ENCODE data around the gene UST. TPM values are rescaled to one million over a fixed set of nuclear protein-coding genes. Genes with fewer than 3 reads are reported as not detected.
"Not testable (repeated sequence)": the region's sequence is repeated elsewhere in the genome, so short reads cannot be mapped to it uniquely, and the experiment has no call there.

Gene UST
- total RNA-seq, 2 donors from 2014 or later, result 1.1 to 2.7 TPM

GRCh38 chr6:148776321-148777308 is 29.8 kb downstream of the UST start:
- Histone ChIP-seq H3K36me3 (no peaks in the 10 kb centered on the region), H3K27ac (no peak overlapping the region)
- DNase-seq, result no peak

GRCh38 chr6:148779142-148779562 is 32.3 kb downstream of the UST start:
- no peak overlapping the region for H3K4me3 ChIP-seq
- H3K27me3 ChIP-seq, result no peaks in the 10 kb centered on the region
- TF ChIP-seq CTCF (IDR thresholded peaks at IDR 0.05), result no peak
- DNase-seq, result no peak
- no peak overlapping the region for H3K9ac ChIP-seq (ENCODE audit: low read depth in 2 of 2, low read length in 2 of 2)
- intact Hi-C loops (cut with DNase I), result no loop called here
- no peaks in the 10 kb centered on the region for H3K36me3 ChIP-seq
- H3K9me3 ChIP-seq, result no peaks in the 10 kb centered on the region
- no peaks in the 10 kb centered on the region for H3K4me1 ChIP-seq
- H3K27ac ChIP-seq, result no peak overlapping the region

More at GRCh38 chr6:148776321-148777308, 29.8 kb downstream of the UST start:
- no peaks in the 10 kb centered on the region for H3K9me3 ChIP-seq
- no peaks in the 10 kb centered on the region for H3K27me3 ChIP-seq
- no peak for TF ChIP-seq CTCF (IDR thresholded peaks at IDR 0.05)
- no peak overlapping the region for H3K9ac ChIP-seq (ENCODE audit: low read depth in 2 of 2, low read length in 2 of 2)
- no peaks in the 10 kb centered on the region for H3K4me1 ChIP-seq
- no peak overlapping the region for H3K4me3 ChIP-seq
- intact Hi-C loops (cut with DNase I), result no loop called here

GRCh38 chr6:148780423-148780822 is 33.6 kb downstream of the UST start:
- H3K4me3 ChIP-seq; DNase-seq; H3K36me3 ChIP-seq; H3K4me1 ChIP-seq; intact Hi-C loops (cut with DNase I); H3K9ac ChIP-seq (ENCODE audit: low read depth in 2 of 2, low read length in 2 of 2); H3K27me3 ChIP-seq; H3K9me3 ChIP-seq; H3K27ac ChIP-seq: not testable (repeated sequence)

GRCh38 chr6:148780918-148781436 is 34.1 kb downstream of the UST start:
- intact Hi-C loops (cut with DNase I), result no loop called here
- Histone ChIP-seq H3K4me1 (no peaks in the 10 kb centered on the region), H3K9ac (ENCODE audit: low read depth in 2 of 2, low read length in 2 of 2) (no peak overlapping the region), H3K36me3 (no peaks in the 10 kb centered on the region), H3K9me3 (no peaks in the 10 kb centered on the region), H3K27ac (no peak overlapping the region), H3K4me3 (no peak overlapping the region), H3K27me3 (no peaks in the 10 kb centered on the region)
- no peak for TF ChIP-seq CTCF (IDR thresholded peaks at IDR 0.05)
- no peak for DNase-seq

- Histone ChIP-seq H3K27ac (no peak overlapping the region), H3K4me3 (no peak overlapping the region), H3K36me3 (no peaks in the 10 kb centered on the region), H3K9ac (ENCODE audit: low read depth in 2 of 2, low read length in 2 of 2) (no peak overlapping the region), H3K9me3 (no peaks in the 10 kb centered on the region), H3K4me1 (no peaks in the 10 kb centered on the region), H3K27me3 (no peaks in the 10 kb centered on the region)
- no peak for DNase-seq
- no peak for TF ChIP-seq CTCF (IDR thresholded peaks at IDR 0.05)
- intact Hi-C loops (cut with DNase I), result no loop called here
These were observed 43.1 kb downstream of the UST start for GRCh38 chr6:148789948-148790347.

- DNase-seq, result no peak
- H3K36me3 ChIP-seq, result no peaks in the 10 kb centered on the region
- H3K27me3 ChIP-seq, result no peaks in the 10 kb centered on the region
- H3K9me3 ChIP-seq, result no peaks in the 10 kb centered on the region
- TF ChIP-seq CTCF (IDR thresholded peaks at IDR 0.05), result no peak
- H3K4me3 ChIP-seq, result no peak overlapping the region
- H3K9ac ChIP-seq (ENCODE audit: low read depth in 2 of 2, low read length in 2 of 2), result no peak overlapping the region
- H3K27ac ChIP-seq, result no peak overlapping the region
- intact Hi-C loops (cut with DNase I), result no loop called here
- no peaks in the 10 kb centered on the region for H3K4me1 ChIP-seq
These were observed 43.6 kb downstream of the UST start for GRCh38 chr6:148790404-148790803.
